ENCODE results near the gene ZIC3.

Gene ZIC3

DNA sequence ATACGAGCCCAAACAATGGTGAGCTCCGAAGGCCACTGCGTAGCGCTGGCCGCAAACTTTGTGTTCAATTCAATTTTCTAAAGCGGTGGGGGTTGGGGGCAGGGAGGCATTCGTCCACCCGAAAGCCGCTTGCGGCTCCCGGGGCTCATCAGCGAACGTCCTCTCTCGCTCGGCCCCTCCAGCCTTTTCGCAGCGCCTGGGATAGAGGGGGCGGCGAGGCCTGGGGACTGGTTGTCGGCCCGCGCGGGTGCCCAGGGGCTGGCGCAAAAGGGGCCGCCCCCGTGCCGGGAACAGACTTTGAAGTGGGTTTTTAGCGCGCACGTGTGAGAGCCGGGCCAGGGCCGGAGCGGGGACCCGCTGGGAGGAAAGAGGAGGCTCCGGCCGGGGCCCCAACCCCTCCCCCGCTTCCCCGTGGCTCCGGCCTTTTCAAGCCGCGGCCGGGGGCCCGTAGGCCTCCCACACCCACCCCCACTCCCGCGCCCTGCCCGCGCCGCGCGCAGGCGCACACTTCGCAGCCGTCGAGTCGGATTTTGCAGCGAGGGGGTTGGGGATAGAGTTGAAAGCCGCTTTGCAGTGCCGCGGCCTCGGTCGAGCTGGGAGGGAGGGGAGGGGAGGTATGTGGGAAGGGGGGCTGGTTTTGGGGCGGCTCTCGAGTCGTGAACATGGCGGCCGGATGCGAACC is 8.3 kb downstream of the ZIC3 start:
- in situ Hi-C loops (cut with MboI; ENCODE audit: low sequenced_read_pairs, unreplicated experiment): no loop called here
- TF ChIP-seq, protein P1, sequence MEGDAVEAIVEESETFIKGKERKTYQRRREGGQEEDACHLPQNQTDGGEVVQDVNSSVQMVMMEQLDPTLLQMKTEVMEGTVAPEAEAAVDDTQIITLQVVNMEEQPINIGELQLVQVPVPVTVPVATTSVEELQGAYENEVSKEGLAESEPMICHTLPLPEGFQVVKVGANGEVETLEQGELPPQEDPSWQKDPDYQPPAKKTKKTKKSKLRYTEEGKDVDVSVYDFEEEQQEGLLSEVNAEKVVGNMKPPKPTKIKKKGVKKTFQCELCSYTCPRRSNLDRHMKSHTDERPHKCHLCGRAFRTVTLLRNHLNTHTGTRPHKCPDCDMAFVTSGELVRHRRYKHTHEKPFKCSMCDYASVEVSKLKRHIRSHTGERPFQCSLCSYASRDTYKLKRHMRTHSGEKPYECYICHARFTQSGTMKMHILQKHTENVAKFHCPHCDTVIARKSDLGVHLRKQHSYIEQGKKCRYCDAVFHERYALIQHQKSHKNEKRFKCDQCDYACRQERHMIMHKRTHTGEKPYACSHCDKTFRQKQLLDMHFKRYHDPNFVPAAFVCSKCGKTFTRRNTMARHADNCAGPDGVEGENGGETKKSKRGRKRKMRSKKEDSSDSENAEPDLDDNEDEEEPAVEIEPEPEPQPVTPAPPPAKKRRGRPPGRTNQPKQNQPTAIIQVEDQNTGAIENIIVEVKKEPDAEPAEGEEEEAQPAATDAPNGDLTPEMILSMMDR (IDR thresholded peaks at IDR 0.05; ENCODE audit: borderline replicate concordance, control extremely low read depth, extremely low read depth, insufficient read depth, missing control alignments): no peak
- DNase-seq (ENCODE audit: low spot score): no peak

DNA sequence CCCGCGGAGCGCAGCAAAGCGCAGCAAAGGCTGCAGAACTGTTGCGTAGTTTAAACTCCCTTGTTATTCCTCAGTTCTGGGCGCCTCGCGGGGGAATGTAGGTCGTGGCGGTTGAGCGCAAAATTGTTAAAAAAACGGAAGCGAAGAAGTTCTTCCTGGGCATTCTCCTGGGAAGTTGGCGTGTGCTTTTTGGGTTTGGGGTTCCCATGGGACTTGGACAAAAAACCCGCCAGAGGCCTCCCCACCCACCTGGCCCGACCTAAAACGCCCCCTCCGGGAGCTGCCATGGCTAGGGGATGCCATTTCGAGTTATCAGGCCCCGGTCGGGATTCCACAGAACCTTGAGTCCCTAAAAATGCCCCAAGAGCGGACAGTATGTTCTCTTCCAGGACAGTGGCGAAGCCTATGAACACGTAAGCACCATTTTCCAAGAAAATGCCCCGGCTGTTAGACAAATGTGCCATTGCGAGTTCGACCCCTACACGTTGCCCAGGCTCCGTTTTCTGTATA is 8.9 kb downstream of the ZIC3 start:
- in situ Hi-C loops (cut with MboI; ENCODE audit: low sequenced_read_pairs, unreplicated experiment): no loop called here
- TF ChIP-seq, protein P1 (IDR thresholded peaks at IDR 0.05; ENCODE audit: borderline replicate concordance, control extremely low read depth, extremely low read depth, insufficient read depth, missing control alignments): no peak
- no peak for DNase-seq (ENCODE audit: low spot score)

DNA sequence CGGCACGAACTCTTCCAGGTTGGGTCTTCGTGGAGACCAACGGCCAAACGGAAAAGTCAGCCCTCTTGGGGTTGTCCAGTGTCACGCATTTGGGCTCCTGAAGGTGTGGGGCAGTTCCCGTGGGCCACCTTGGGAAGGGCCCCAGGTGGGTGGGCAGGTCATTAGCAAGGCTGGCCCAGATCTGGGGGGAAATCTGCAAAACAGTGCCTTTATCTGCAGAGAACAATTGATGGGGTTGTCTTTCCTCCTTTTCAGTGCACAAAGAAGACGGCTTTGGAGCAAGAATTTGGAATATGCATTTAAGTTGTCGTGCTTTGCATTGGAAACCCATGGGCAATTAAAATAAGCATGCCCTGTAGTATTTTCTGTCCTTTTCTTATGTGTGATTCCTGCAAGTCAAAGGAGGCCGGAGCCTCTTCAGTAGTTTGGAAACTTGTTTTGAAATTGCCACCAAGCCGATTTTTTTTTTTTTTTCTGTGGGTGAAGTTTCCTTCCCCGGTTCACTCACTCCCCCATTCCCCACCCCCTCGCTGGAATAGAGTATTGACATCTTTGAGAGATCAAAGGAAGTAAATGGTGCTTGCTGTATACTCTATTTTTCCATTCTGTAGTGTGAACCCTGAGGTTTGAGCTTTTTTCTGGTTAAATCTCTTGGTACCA is 9.8 kb downstream of the ZIC3 start:
- TF ChIP-seq, protein P1 (IDR thresholded peaks at IDR 0.05; ENCODE audit: borderline replicate concordance, control extremely low read depth, extremely low read depth, insufficient read depth, missing control alignments): no peak
- in situ Hi-C loops (cut with MboI; ENCODE audit: low sequenced_read_pairs, unreplicated experiment): no loop called here

DNA sequence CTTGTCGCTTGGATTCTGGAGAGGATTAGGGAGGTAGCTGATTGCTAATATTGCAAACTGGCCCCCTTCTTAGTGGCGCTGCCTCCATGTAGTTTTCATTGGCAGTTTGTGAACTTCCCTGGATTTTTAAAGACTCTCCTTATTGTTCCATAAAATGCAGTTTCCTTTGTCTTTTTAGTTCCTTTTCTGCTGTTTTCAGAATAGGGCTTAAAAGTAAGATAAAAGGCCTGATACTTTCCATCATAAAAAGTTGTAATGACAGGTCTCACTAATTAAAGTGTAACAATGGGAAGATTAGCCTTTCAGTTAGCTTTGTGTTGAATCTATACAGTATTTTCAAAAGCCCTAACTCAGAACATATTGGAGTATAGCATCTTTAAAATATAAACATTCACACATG is 21.2 kb downstream of the ZIC3 start:
- TF ChIP-seq, protein P1 (IDR thresholded peaks at IDR 0.05; ENCODE audit: borderline replicate concordance, control extremely low read depth, extremely low read depth, insufficient read depth, missing control alignments): no peak
- DNase-seq (ENCODE audit: low spot score): no peak
- in situ Hi-C loops (cut with MboI; ENCODE audit: low sequenced_read_pairs, unreplicated experiment): no loop called here

More for the DNA sequence above, 9.8 kb downstream of the ZIC3 start:
- DNase-seq (ENCODE audit: low spot score): no peak

DNA sequence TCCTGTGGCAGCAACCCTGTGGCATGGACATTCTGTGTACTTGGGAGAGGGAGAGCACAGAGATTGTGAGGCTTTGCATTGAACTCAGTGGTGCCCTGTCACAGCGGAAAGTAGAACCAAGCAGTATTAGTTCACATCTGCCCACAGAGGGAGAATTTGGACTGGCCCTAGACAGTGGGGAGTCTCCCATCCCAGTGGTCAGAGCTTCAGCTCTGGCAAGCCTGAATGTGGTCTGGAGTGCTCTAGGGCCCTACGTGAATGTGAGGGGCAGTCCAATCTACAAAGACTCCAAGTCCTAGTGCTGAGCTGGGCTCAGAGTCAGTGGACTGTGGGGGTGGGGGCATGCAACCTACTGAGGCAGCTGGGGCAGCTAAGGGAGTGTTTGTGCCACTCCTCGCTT is 34.8 kb downstream of the ZIC3 start:
- DNase-seq (ENCODE audit: low spot score): no peak
- TF ChIP-seq, protein P1 (IDR thresholded peaks at IDR 0.05; ENCODE audit: borderline replicate concordance, control extremely low read depth, extremely low read depth, insufficient read depth, missing control alignments): no peak
- in situ Hi-C loops (cut with MboI; ENCODE audit: low sequenced_read_pairs, unreplicated experiment): no loop called here
